Common myeloid progenitor, CD34-positive (primary cell): Measurements from ENCODE around the gene ADARB1.

ENCODE experiments used
- CTCF ChIA-PET: fragments of 350-600 bp; sonication (Branson Sonifier 250); formaldehyde crosslinking; loops from one replicate; lab custom pipeline; 2021; ENCODE audit warnings: antibody characterized with exemption; lab: Charles Lee
- POLR2A ChIA-PET: fragments of 350-600 bp; sonication (Branson Sonifier 250); formaldehyde crosslinking; loops from one replicate; lab custom pipeline; 2021; ENCODE audit warnings: antibody characterized with exemption; lab: Charles Lee
- DNase-seq, 3 donors: peaks; one replicate each; pipeline versions ENCODE4 v3.0.0 to v3.0.0-alpha.2; 2013
- H3K27ac ChIP-seq, 2 experiments: 1 replicate in 1 of 2; 2 replicates in 1 of 2; pipeline ENCODE4 v1.7.0; 2013; ENCODE audit warnings: inconsistent platforms in 2 of 2, low read length in 2 of 2, mild to moderate bottlenecking in 2 of 2, low read depth in 1 of 2, moderate library complexity in 1 of 2; ENCODE audit not compliant: severe bottlenecking in 2 of 2, insufficient read depth in 1 of 2, poor library complexity in 1 of 2
- H3K27me3 ChIP-seq, 5 experiments: replicated peaks in 2 of 5; 1 replicate in 3 of 5; 2 replicates in 2 of 5; pipeline versions ENCODE4 v1.6.1 to v1.7.0; 2013; ENCODE audit warnings: low read length in 4 of 5, mild to moderate bottlenecking in 2 of 5, moderate library complexity in 2 of 5, inconsistent platforms in 1 of 5; ENCODE audit not compliant: insufficient read depth in 5 of 5, control insufficient read depth in 4 of 5
- H3K36me3 ChIP-seq, 4 experiments: 1 replicate in 2 of 4; 2 replicates in 2 of 4; pipeline versions ENCODE4 v1.6.1 to v1.7.0; 2013; ENCODE audit warnings: low read length in 3 of 4, control low read depth in 1 of 4, mild to moderate bottlenecking in 1 of 4; ENCODE audit not compliant: control insufficient read depth in 4 of 4, insufficient read depth in 4 of 4
- H3K4me1 ChIP-seq, 4 experiments: 1 replicate in 3 of 4; 2 replicates in 1 of 4; pipeline versions ENCODE4 v1.6.1 to v1.7.1; 2013; ENCODE audit warnings: low read length in 3 of 4, mild to moderate bottlenecking in 3 of 4, control low read depth in 1 of 4, inconsistent platforms in 1 of 4, moderate library complexity in 1 of 4; ENCODE audit not compliant: control insufficient read depth in 4 of 4, insufficient read depth in 4 of 4; ENCODE audit errors: control extremely low read depth in 1 of 4
- H3K4me3 ChIP-seq, 7 experiments: 1 replicate in 4 of 7; 2 replicates in 3 of 7; pipeline versions ENCODE4 v1.5.1 to v1.7.0; 2013; ENCODE audit warnings: mild to moderate bottlenecking in 7 of 7, low read length in 6 of 7, moderate library complexity in 6 of 7, inconsistent platforms in 2 of 7, low read depth in 2 of 7, control low read depth in 1 of 7; ENCODE audit not compliant: insufficient read depth in 4 of 7, control insufficient read depth in 1 of 7; ENCODE audit errors: extremely low read depth in 1 of 7
- H3K9me3 ChIP-seq, 5 experiments: 1 replicate in 4 of 5; 2 replicates in 1 of 5; pipeline versions ENCODE4 v1.6.1 to v1.7.1; 2013; ENCODE audit warnings: low read length in 4 of 5, mild to moderate bottlenecking in 2 of 5, inconsistent platforms in 1 of 5, low read depth in 1 of 5, moderate library complexity in 1 of 5; ENCODE audit not compliant: control insufficient read depth in 4 of 5, insufficient read depth in 2 of 5; ENCODE audit errors: control extremely low read depth in 1 of 5
- WGBS: methylation state at CpG from one replicate; pipeline ENCODE4 v1.1.5; 2013; ENCODE audit not compliant: insufficient coverage; 5-methylcytosine and 5-hydroxymethylcytosine counted together

ADARB1 gene

GRCh38 chr21:45033791-45034555, 40.4 kb upstream of the ADARB1 start:
- peaks cover 0 to 17% (median 8%) of the 10 kb centered on the region in 5 experiments for H3K9me3 ChIP-seq
- H3K27ac ChIP-seq, result no peak overlapping the region
- peaks cover 0 to 10% (median 0%) of the 10 kb centered on the region in 5 experiments for H3K27me3 ChIP-seq
- H3K4me3 ChIP-seq, result no peak overlapping the region
- no peaks in the 10 kb centered on the region for H3K36me3 ChIP-seq
- no peak for DNase-seq
- 96% methylated on average over 20 of the region's 21 CpGs for WGBS
- POLR2A ChIA-PET, result no interaction called here
- peaks cover 0 to 17% (median 10%) of the 10 kb centered on the region in 4 experiments for H3K4me1 ChIP-seq
- CTCF ChIA-PET, result no interaction called here

GRCh38 chr21:45034556-45035476, 39.6 kb upstream of the ADARB1 start:
- Histone ChIP-seq H3K36me3 (no peaks in the 10 kb centered on the region), H3K27me3 (peaks cover 0 to 7% (median 0%) of the 10 kb centered on the region in 5 experiments), H3K27ac (no peak overlapping the region), H3K4me1 (peaks cover 0 to 17% (median 10%) of the 10 kb centered on the region in 4 experiments), H3K9me3 (peaks cover 0 to 17% (median 8%) of the 10 kb centered on the region in 5 experiments), H3K4me3 (no peak overlapping the region)
- ChIA-PET POLR2A (no interaction called here), CTCF (no interaction called here)
- DNase-seq, result no peak
- 96% methylated on average over 10 of the region's 23 CpGs for WGBS

GRCh38 chr21:45035477-45035848, 38.9 kb upstream of the ADARB1 start:
- 96% methylated on average over 7 of the region's 8 CpGs for WGBS
- ChIA-PET POLR2A (no interaction called here), CTCF (no interaction called here)

GRCh38 chr21:45036630-45037029, 37.8 kb upstream of the ADARB1 start:
- POLR2A ChIA-PET, result no interaction called here
- Histone ChIP-seq H3K4me1 (peaks cover 0 to 9% (median 2%) of the 10 kb centered on the region in 4 experiments), H3K27ac (no peak overlapping the region), H3K27me3 (peaks cover 0 to 7% (median 0%) of the 10 kb centered on the region in 5 experiments), H3K9me3 (peaks cover 0 to 17% (median 8%) of the 10 kb centered on the region in 5 experiments), H3K4me3 (no peak overlapping the region), H3K36me3 (no peaks in the 10 kb centered on the region)
- CTCF ChIA-PET, result interaction anchor here (1.8 kb wide), 1 partner anchor 11 kb away, joined by 4 read pairs; no protein-coding TSS in a partner anchor
- 100% methylated on average over 1 of the region's 1 CpG for WGBS
- no peak for DNase-seq

More at GRCh38 chr21:45035477-45035848, 38.9 kb upstream of the ADARB1 start:
- no peak overlapping the region for H3K27ac ChIP-seq
- H3K4me3 ChIP-seq, result no peak overlapping the region
- peaks cover 0 to 7% (median 0%) of the 10 kb centered on the region in 5 experiments for H3K27me3 ChIP-seq
- H3K9me3 ChIP-seq, result peaks cover 0 to 17% (median 8%) of the 10 kb centered on the region in 5 experiments
- DNase-seq, result no peak
- H3K36me3 ChIP-seq, result no peaks in the 10 kb centered on the region
- H3K4me1 ChIP-seq, result peaks cover 0 to 17% (median 10%) of the 10 kb centered on the region in 4 experiments

GRCh38 chr21:45037986-45038385, 36.4 kb upstream of the ADARB1 start:
- Histone ChIP-seq H3K36me3 (no peaks in the 10 kb centered on the region), H3K4me1 (peaks cover 0 to 3% (median 0%) of the 10 kb centered on the region in 4 experiments), H3K27me3 (peaks cover 0 to 4% (median 0%) of the 10 kb centered on the region in 5 experiments), H3K27ac (no peak overlapping the region), H3K4me3 (no peak overlapping the region), H3K9me3 (peaks cover 0 to 17% (median 8%) of the 10 kb centered on the region in 5 experiments)
- ChIA-PET POLR2A (no interaction called here), CTCF (interaction anchor here (1.7 to 1.8 kb wide), 2 partner anchors 10 to 14 kb away, joined by 3 to 4 read pairs; no protein-coding TSS in a partner anchor)
- WGBS, result 100% methylated on average over 1 of the region's 9 CpGs
- no peak for DNase-seq

- Histone ChIP-seq H3K36me3 (no peaks in the 10 kb centered on the region), H3K4me1 (peaks cover 0 to 3% (median 0%) of the 10 kb centered on the region in 4 experiments), H3K27me3 (peaks cover 0 to 9% (median 0%) of the 10 kb centered on the region in 5 experiments), H3K4me3 (no peak overlapping the region), H3K9me3 (peaks cover 0 to 17% (median 8%) of the 10 kb centered on the region in 5 experiments), H3K27ac (no peak overlapping the region)
- DNase-seq, result no peak
- ChIA-PET CTCF (no interaction called here), POLR2A (no interaction called here)
- WGBS, result 100% methylated on average over 2 of the region's 3 CpGs
These were observed 34.8 kb upstream of the ADARB1 start for GRCh38 chr21:45039317-45040156.
